ENCODE measurements around the gene MACROD1.

- TF ChIP-seq CTCF (IDR thresholded peaks at IDR 0.05; ENCODE audit: poor library complexity) (no peak), EZH2 (IDR thresholded peaks at IDR 0.05; ENCODE audit: borderline replicate concordance) (no peak), EZH2phosphoT487 (IDR thresholded peaks at IDR 0.05; ENCODE audit: low read depth, severe bottlenecking, unreplicated experiment) (no peak)
Observed at GRCh38 chr11:64132191-64132771, 33.6 kb downstream of the MACROD1 start.

Data from hepatocyte (in vitro differentiated cells).